ENCODE measurements around the gene MYO3B.
"Not testable (repeated sequence)": the region's sequence is repeated elsewhere in the genome, so short reads cannot be mapped to it uniquely, and the experiment has no call there.

MYO3B gene

GRCh38 chr2:170472498-170472897 lies 294.6 kb downstream of the MYO3B start:
- H3K36me3 Mint-ChIP-seq; H3K4me1 Mint-ChIP-seq (ENCODE audit: low read depth); H3K27me3 Mint-ChIP-seq; H3K9me3 Mint-ChIP-seq (ENCODE audit: low read depth); H3K27ac Mint-ChIP-seq; H3K4me3 Mint-ChIP-seq: not testable (repeated sequence)

- Mint-ChIP-seq H3K9me3 (ENCODE audit: low read depth) (no peaks in the 10 kb centered on the region), H3K27ac (no peak overlapping the region), H3K27me3 (peaks cover 2% of the 10 kb centered on the region), H3K36me3 (no peaks in the 10 kb centered on the region), H3K4me3 (no peak overlapping the region), H3K4me1 (ENCODE audit: low read depth) (no peaks in the 10 kb centered on the region)
Observed at GRCh38 chr2:170475878-170476277, 297.9 kb downstream of the MYO3B start.

GRCh38 chr2:170477630-170478029 lies 299.7 kb downstream of the MYO3B start:
- no peaks in the 10 kb centered on the region for H3K36me3 Mint-ChIP-seq
- H3K9me3 Mint-ChIP-seq (ENCODE audit: low read depth): no peaks in the 10 kb centered on the region
- H3K27me3 Mint-ChIP-seq: peaks cover 3% of the 10 kb centered on the region
- no peak overlapping the region for H3K4me3 Mint-ChIP-seq
- no peak overlapping the region for H3K27ac Mint-ChIP-seq
- no peaks in the 10 kb centered on the region for H3K4me1 Mint-ChIP-seq (ENCODE audit: low read depth)

- no peaks in the 10 kb centered on the region for H3K4me1 Mint-ChIP-seq (ENCODE audit: low read depth)
- H3K27me3 Mint-ChIP-seq: peaks cover 3% of the 10 kb centered on the region
- no peak overlapping the region for H3K4me3 Mint-ChIP-seq
Observed at GRCh38 chr2:170481201-170481600, 303.3 kb downstream of the MYO3B start.

GRCh38 chr2:170484552-170484951 lies 306.6 kb downstream of the MYO3B start:
- H3K36me3 Mint-ChIP-seq: no peaks in the 10 kb centered on the region
- no peaks in the 10 kb centered on the region for H3K4me1 Mint-ChIP-seq (ENCODE audit: low read depth)
- no peaks in the 10 kb centered on the region for H3K9me3 Mint-ChIP-seq (ENCODE audit: low read depth)
- no peak overlapping the region for H3K4me3 Mint-ChIP-seq
- H3K27ac Mint-ChIP-seq: no peak overlapping the region
- peaks cover 3% of the 10 kb centered on the region for H3K27me3 Mint-ChIP-seq

More at GRCh38 chr2:170481201-170481600, 303.3 kb downstream of the MYO3B start:
- H3K36me3 Mint-ChIP-seq: no peaks in the 10 kb centered on the region
- H3K9me3 Mint-ChIP-seq (ENCODE audit: low read depth): no peaks in the 10 kb centered on the region
- H3K27ac Mint-ChIP-seq: no peak overlapping the region

- Mint-ChIP-seq H3K27ac (no peak overlapping the region), H3K4me3 (no peak overlapping the region), H3K27me3 (peaks cover 3% of the 10 kb centered on the region), H3K9me3 (ENCODE audit: low read depth) (no peaks in the 10 kb centered on the region), H3K4me1 (ENCODE audit: low read depth) (no peaks in the 10 kb centered on the region), H3K36me3 (no peaks in the 10 kb centered on the region)
Observed at GRCh38 chr2:170485254-170486026, 307.5 kb downstream of the MYO3B start.

GRCh38 chr2:170486730-170487129 lies 308.8 kb downstream of the MYO3B start:
- Mint-ChIP-seq H3K36me3 (no peaks in the 10 kb centered on the region), H3K4me1 (ENCODE audit: low read depth) (no peaks in the 10 kb centered on the region), H3K4me3 (no peak overlapping the region), H3K27ac (no peak overlapping the region), H3K9me3 (ENCODE audit: low read depth) (no peaks in the 10 kb centered on the region), H3K27me3 (peaks cover 3% of the 10 kb centered on the region)

- Mint-ChIP-seq H3K27ac (no peak overlapping the region), H3K27me3 (no peaks in the 10 kb centered on the region), H3K36me3 (no peaks in the 10 kb centered on the region), H3K4me3 (no peak overlapping the region), H3K4me1 (ENCODE audit: low read depth) (no peaks in the 10 kb centered on the region), H3K9me3 (ENCODE audit: low read depth) (no peaks in the 10 kb centered on the region)
Observed at GRCh38 chr2:170488807-170489206, 310.9 kb downstream of the MYO3B start.

GRCh38 chr2:170492010-170492409 lies 314.1 kb downstream of the MYO3B start:
- H3K27me3 Mint-ChIP-seq: peaks cover 1% of the 10 kb centered on the region
- no peak overlapping the region for H3K27ac Mint-ChIP-seq
- H3K4me1 Mint-ChIP-seq (ENCODE audit: low read depth): no peaks in the 10 kb centered on the region
- H3K4me3 Mint-ChIP-seq: no peak overlapping the region
- no peaks in the 10 kb centered on the region for H3K36me3 Mint-ChIP-seq
- no peaks in the 10 kb centered on the region for H3K9me3 Mint-ChIP-seq (ENCODE audit: low read depth)

- Mint-ChIP-seq H3K9me3 (ENCODE audit: low read depth) (no peaks in the 10 kb centered on the region), H3K4me3 (no peak overlapping the region), H3K36me3 (no peaks in the 10 kb centered on the region), H3K27me3 (peaks cover 1% of the 10 kb centered on the region), H3K27ac (no peak overlapping the region), H3K4me1 (ENCODE audit: low read depth) (no peaks in the 10 kb centered on the region)
Observed at GRCh38 chr2:170493426-170494097, 315.6 kb downstream of the MYO3B start.

GRCh38 chr2:170495896-170496295 lies 317.9 kb downstream of the MYO3B start:
- H3K4me3 Mint-ChIP-seq: no peak overlapping the region
- H3K36me3 Mint-ChIP-seq: no peaks in the 10 kb centered on the region
- no peak overlapping the region for H3K27ac Mint-ChIP-seq
- H3K9me3 Mint-ChIP-seq (ENCODE audit: low read depth): no peaks in the 10 kb centered on the region
- H3K27me3 Mint-ChIP-seq: peaks cover 4% of the 10 kb centered on the region
- H3K4me1 Mint-ChIP-seq (ENCODE audit: low read depth): no peaks in the 10 kb centered on the region

- H3K27me3 Mint-ChIP-seq: peaks cover 6% of the 10 kb centered on the region
- H3K27ac Mint-ChIP-seq: no peak overlapping the region
- H3K9me3 Mint-ChIP-seq (ENCODE audit: low read depth): no peaks in the 10 kb centered on the region
- no peaks in the 10 kb centered on the region for H3K36me3 Mint-ChIP-seq
- H3K4me1 Mint-ChIP-seq (ENCODE audit: low read depth): no peaks in the 10 kb centered on the region
- no peak overlapping the region for H3K4me3 Mint-ChIP-seq
Observed at GRCh38 chr2:170498619-170499018, 320.7 kb downstream of the MYO3B start.

GRCh38 chr2:170500104-170500503 lies 322.2 kb downstream of the MYO3B start:
- Mint-ChIP-seq H3K27me3 (peaks cover 7% of the 10 kb centered on the region), H3K27ac (no peak overlapping the region), H3K36me3 (no peaks in the 10 kb centered on the region), H3K9me3 (ENCODE audit: low read depth) (no peaks in the 10 kb centered on the region), H3K4me1 (ENCODE audit: low read depth) (no peaks in the 10 kb centered on the region), H3K4me3 (no peak overlapping the region)

- Mint-ChIP-seq H3K27ac (no peak overlapping the region), H3K4me1 (ENCODE audit: low read depth) (peaks cover 4% of the 10 kb centered on the region), H3K27me3 (peaks cover 6% of the 10 kb centered on the region), H3K36me3 (no peaks in the 10 kb centered on the region), H3K9me3 (ENCODE audit: low read depth) (no peaks in the 10 kb centered on the region), H3K4me3 (no peak overlapping the region)
Observed at GRCh38 chr2:170500770-170501169, 322.8 kb downstream of the MYO3B start.

- Mint-ChIP-seq H3K36me3 (no peaks in the 10 kb centered on the region), H3K4me1 (ENCODE audit: low read depth) (peaks cover 12% of the 10 kb centered on the region), H3K9me3 (ENCODE audit: low read depth) (no peaks in the 10 kb centered on the region), H3K27me3 (peaks cover 9% of the 10 kb centered on the region), H3K4me3 (no peak overlapping the region), H3K27ac (no peak overlapping the region)
Observed at GRCh38 chr2:170501421-170502043, 323.6 kb downstream of the MYO3B start.
